HT-29 (cell line): ENCODE results near the gene CD79B. TPM values are rescaled to one million over a fixed set of nuclear protein-coding genes. Genes with fewer than 3 reads are reported as not detected.
"Not testable (repeated sequence)": the region's sequence is repeated elsewhere in the genome, so short reads cannot be mapped to it uniquely, and the experiment has no call there.

Experiments
- DNase-seq: peaks from one replicate; pipeline ENCODE4 v3.0.0-alpha.2; 2015; ENCODE audit warnings: low spot score
- total RNA-seq: library from RNA; depleted of rRNA; stranded (reverse); fragments of >200 nt; shearing (Covaris generic); gene quantifications from 2 replicates; pipeline ENCODE4 v1.2.3, GENCODE V29; 2014

The CD79B gene
- total RNA-seq, 1 experiment from 2014 or later: not detected

GRCh38 chr17:63911041-63911635, 21.0 kb downstream of the CD79B start, which contains the start of gene CSHL1:
Gene CSHL1 (minus strand): TSS chr17:63911258. CDS start chr17:63911196, 62 bp downstream.
- no peak for DNase-seq

GRCh38 chr17:63910096-63910495, 22.0 kb downstream of the CD79B start:
- DNase-seq: no peak

- not testable (repeated sequence) for DNase-seq
Measured at GRCh38 chr17:63909586-63909985, 22.5 kb downstream of the CD79B start.

- DNase-seq: peak; percentile 21
Measured at GRCh38 chr17:63907161-63907778, 24.9 kb downstream of the CD79B start.

- not testable (repeated sequence) for DNase-seq
Measured at GRCh38 chr17:63904796-63905195, 27.3 kb downstream of the CD79B start.

GRCh38 chr17:63903787-63904201, 28.3 kb downstream of the CD79B start:
- peak; percentile 24 for DNase-seq

- DNase-seq: not testable (repeated sequence)
Measured at GRCh38 chr17:63901971-63902370, 30.2 kb downstream of the CD79B start.

GRCh38 chr17:63898899-63899798, 33.0 kb downstream of the CD79B start:
- not testable (repeated sequence) for DNase-seq

GRCh38 chr17:63896524-63897354, 35.4 kb downstream of the CD79B start, which contains the start of gene CSH1:
Gene CSH1 (minus strand): TSS chr17:63896574. CDS start chr17:63896511, 63 bp downstream.
- not testable (repeated sequence) for DNase-seq

- DNase-seq: not testable (repeated sequence)
Measured at GRCh38 chr17:63894821-63895220, 37.3 kb downstream of the CD79B start.

GRCh38 chr17:63894021-63894420, 38.1 kb downstream of the CD79B start:
- DNase-seq: not testable (repeated sequence)

- DNase-seq: not testable (repeated sequence)
Measured at GRCh38 chr17:63892316-63893037, 39.7 kb downstream of the CD79B start.

- peak; percentile 38 for DNase-seq
Measured at GRCh38 chr17:63889026-63889848, 42.9 kb downstream of the CD79B start.

- not testable (repeated sequence) for DNase-seq
Measured at GRCh38 chr17:63885119-63885518, 47.0 kb downstream of the CD79B start.

- not testable (repeated sequence) for DNase-seq
Measured at GRCh38 chr17:63882626-63883126, 49.5 kb downstream of the CD79B start.

GRCh38 chr17:63881935-63882601, 50.1 kb downstream of the CD79B start, which contains the start of gene GH2:
Gene GH2 (minus strand): TSS chr17:63881944. CDS start chr17:63881801, 143 bp downstream.
- peak; percentile 64 for DNase-seq

GRCh38 chr17:63881337-63881736, 50.8 kb downstream of the CD79B start:
- DNase-seq: peak; percentile 12

GRCh38 chr17:63880706-63881105, 51.4 kb downstream of the CD79B start:
- DNase-seq: no peak
